Activated CD4-positive, CD25-positive, alpha-beta regulatory T cell treated with anti-CD3 and anti-CD28 coated beads, Interleukin-2, amount 50 U/mL, for 16 hours (primary cell): ENCODE data around the gene TPSG1.
"Not testable (repeated sequence)": the region's sequence is repeated elsewhere in the genome, so short reads cannot be mapped to it uniquely, and the experiment has no call there.

Source experiments
- DNase-seq: peaks from one replicate; pipeline ENCODE4 v3.0.0-alpha.2; 2020; ENCODE audit warnings: low read depth, low spot score

Gene TPSG1

GRCh38 chr16:1195393-1195666, 29.7 kb downstream of the TPSG1 start:
- DNase-seq: no peak

DNA sequence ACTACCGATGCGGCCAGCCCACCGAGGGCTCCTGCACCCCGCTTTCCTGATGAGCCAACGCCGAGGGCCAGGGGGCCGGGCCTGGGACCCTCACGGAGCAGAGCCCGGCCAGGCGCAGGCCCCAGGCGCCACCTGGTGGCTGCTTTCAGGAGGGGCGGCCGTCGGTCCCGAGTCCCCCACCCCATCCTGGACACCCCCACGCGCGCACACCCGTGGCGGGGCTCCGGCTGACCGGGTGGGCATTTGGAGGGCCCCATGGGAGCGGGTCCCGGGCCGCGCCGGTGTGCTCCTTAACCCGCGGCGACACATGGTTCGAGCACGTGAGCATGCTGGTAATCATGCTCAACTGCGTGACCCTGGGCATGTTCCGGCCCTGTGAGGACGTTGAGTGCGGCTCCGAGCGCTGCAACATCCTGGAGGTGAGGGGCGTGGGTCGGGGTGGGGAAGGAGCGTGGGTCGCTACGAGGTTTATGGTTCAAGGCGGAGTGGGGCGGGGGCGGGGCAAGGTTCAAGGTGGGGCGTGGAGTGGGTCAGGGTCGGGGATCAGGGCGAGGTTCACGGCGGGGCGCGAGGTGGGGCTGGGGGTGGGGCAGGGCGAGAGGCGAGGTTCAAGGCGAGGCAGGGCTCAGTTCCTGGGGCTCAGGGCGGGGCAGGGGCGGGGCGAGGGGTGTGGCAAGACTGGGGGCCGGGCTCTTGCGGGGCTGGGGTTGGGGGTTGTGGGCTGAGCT, 30.2 kb downstream of the TPSG1 start:
- no peak for DNase-seq

GRCh38 chr16:1193825-1194581, 31.1 kb downstream of the TPSG1 start:
- DNase-seq: no peak

DNA sequence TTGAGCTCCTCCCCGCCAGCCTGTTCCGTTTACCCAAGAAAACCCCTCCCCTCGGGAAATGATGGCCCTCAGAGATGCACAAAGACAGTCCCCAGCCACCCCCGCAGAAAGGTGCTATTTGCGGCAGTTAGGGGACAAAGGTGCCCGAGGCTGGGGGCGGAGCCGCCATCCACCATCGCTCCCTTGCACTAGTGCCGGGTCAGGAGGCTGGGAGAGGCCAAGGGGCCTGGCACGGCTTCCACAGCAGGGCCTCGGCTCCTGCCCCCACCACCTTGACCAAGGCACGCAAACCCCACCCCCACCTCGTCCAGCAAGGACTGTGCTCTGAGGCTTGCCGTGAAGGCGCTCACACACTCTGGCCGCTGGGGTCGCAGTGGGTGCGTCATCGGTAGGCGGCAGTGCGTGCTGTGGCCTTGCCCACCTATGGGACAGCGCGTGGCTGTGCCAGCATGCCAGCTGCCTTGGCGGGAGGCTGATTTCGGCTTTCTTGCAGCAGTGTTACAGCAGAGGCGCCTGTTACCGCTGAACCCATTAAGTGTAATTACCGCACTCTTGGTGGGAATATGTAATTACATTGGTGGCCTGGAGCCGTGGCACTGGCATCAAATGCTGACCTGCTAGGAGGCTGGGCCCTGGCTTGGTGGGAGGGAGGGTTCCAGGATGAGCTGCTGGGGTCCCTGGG, 31.8 kb downstream of the TPSG1 start:
- DNase-seq: no peak

DNA sequence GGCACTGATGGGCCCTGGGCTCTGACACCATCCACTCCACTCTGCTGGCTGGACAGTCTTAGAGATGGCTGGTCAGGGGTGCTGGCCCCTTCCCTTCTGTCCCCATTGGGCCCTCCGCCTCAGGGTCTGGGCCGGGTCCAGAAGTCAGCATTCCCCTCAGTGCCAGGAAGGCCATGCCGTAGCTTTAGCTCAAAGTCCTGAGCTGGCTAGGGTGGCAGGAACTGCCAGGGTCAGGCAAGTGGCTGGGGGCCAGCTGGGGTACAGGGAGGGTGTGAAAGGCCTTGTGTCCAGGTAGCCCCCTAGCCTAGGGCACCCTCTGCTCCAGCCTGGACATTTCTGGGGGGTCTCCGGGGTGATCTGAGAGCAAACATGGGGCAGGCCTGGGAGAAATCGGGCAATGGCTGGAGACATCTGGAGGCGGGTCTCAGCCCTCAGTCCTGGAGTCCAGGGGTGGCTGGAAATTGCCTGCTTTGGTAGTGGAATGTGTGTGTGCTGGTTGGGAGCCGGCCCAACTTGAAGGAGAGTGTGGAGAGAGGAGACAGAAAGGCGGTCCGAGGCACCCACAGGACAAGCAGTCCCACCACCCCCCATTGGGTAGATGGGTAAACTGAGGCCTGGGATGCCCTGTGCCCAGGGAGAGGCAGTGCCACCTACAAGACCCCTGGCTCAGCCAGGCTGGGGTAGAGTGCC, 32.5 kb downstream of the TPSG1 start:
- DNase-seq: no peak

DNA sequence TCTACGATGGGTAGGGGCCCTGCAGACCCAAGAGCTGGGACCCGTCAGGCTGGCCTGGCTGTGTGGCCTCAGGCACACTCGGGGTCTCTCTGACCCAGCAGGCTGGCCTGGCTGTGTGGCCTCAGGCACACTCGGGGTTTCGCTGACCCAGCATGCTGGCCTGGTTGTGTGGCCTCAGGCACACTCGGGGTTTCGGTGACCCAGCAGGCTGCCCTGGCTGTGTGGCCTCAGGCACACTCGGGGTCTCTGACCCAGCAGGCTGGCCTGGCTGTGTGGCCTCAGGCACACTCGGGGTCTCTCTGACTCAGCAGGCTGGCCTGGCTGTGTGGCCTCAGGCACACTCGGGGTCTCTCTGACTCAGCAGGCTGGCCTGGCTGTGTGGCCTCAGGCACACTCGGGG, 34.3 kb downstream of the TPSG1 start:
- DNase-seq: not testable (repeated sequence)

DNA sequence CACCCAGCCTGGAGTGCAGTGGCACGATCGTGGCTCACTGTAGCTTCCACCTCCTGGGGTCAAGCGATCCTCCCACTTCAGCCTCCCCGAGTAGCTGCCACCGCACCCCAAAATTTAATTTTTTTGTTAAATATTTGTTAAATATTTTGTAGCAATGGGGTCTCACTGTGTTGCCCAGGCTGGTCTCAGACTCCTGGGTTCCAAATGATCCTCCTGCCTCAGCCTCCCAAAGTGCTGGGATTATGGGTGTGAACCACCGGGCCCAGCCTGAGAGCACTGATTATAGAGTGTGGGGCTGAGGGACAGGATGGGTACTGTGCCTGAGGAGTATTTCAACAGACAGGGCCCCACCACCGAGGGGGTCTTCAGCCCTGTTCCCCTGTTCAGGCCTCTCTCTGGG, 35.6 kb downstream of the TPSG1 start:
- no peak for DNase-seq

GRCh38 chr16:1188432-1189189, 36.5 kb downstream of the TPSG1 start:
- no peak for DNase-seq

- not testable (repeated sequence) for DNase-seq
These were observed 39.4 kb downstream of the TPSG1 start for GRCh38 chr16:1185460-1186207.

- no peak for DNase-seq
These were observed 40.1 kb downstream of the TPSG1 start for GRCh38 chr16:1184980-1185379.

- DNase-seq: no peak
These were observed 40.8 kb downstream of the TPSG1 start for GRCh38 chr16:1184156-1184868.

DNA sequence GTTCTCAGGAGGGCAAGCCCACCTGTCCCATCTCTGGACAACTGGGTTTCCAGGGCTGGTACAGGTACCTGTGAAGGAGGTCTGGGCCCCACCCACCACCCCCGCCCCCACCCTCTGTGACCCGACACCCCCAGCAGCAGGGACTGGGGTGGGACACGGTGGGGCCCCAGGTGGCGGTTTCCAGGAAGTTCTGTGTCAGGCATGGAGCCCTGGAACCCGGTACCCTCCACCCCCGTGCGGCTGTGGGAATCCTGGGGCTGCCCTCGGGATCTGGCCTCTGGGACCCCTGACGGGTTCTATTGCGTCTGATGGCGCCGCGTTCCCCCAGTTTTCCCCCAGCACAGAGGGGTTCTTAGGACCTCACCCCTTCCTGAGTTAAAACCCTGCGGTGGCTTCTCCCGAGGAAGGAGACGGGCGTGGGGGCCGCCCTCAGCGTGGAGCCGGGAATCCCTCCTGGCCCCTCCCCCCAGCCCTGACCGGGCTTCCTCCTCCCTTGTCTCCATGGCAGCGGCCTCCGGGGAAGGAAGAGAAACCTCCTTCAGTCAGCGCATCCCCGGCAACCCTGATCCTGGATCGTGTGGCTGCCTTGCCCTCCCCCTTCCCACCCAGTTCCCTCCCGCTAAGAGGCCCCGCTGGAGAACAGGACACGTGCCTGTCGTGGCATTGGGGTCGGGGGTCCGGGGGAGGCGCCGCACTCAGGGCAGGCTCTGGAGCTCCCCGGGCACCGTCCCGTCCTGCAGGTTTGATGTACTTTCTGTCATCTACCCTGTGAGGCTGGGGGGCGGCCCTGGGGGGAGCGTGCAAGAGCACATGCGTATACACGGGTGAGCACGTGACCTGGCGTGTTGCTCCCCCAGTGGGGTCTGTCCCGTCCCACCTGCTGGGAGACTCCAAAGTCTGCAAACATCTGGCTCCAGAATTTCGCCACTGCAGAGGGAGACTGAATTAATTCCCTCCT, 41.8 kb downstream of the TPSG1 start:
- DNase-seq: no peak

DNA sequence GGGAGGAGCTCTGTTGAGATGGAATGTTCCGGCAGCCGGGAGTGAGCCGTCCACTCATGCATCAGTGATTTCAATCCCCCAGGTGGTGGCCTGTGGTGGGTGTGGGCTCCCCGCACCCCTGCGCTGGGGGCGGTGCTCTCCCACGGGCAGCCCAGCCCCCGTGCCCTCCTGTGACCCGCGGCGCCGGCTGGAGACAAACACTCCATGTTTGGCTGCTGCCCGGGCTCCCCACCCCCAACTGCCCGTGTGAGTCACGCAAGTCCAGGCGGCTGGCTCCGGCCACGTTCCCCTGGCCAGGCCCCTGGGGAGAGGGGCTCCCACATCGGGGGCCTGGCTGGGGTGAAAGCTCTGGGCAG, 42.8 kb downstream of the TPSG1 start:
- DNase-seq: no peak

- DNase-seq: no peak
These were observed 43.4 kb downstream of the TPSG1 start for GRCh38 chr16:1181404-1182315.

DNA sequence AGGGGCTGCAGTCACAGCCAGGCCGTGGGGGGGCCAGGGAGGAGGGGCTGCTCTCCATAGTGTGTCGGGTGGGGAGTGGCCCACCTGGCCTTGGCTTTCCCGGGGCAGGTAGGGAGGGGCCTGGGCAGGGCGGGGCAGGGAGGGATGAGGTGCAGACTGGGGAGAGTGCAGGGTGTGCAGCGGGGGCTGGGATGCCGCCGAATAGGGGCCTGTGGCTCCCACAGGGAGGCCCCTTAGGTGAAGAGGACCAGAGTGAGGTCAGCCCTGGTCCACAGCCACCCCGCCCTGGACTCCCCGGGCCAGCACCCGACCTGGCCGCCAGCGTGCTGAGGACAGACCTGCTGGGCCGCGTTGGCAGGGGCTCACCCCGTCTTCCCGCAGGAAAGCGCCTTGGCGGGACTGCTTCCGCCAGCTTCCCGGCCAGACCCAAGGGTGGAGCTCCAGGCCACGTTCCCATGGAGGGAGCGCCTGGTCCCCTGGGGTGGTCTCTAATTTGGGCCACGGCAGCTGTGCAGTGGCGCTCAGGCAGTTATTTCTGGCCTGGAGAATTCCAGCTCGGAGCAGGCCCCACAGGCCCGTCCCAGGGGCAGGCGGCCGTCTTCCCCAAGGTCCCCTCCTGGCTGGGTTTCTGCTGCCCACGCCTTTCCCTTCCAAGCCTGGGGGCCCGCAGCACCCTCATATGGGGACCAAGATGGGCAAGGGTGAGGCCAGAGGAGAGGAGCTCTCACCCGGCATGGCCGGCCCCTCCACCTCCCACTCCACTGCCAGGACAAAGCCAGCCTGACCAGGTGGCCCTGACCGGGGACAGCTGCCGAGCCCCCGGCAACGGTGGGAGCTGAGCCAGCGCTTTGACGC, 44.3 kb downstream of the TPSG1 start:
- DNase-seq: no peak

GRCh38 chr16:1178295-1178910, 46.7 kb downstream of the TPSG1 start:
- DNase-seq: no peak

GRCh38 chr16:1177750-1178149, 47.3 kb downstream of the TPSG1 start:
- no peak for DNase-seq
